ENCODE measurements around the gene PTP4A2. TPM values are rescaled to one million over a fixed set of nuclear protein-coding genes. Genes with fewer than 3 reads are reported as not detected.

PTP4A2 gene
- total and polyA plus RNA-seq, 2 of the 8 experiments (the other 6 are each of a cell fraction or from before 2014, with no cell fraction given): 87.4 to 214 TPM

- no peak for TF ChIP-seq CBX5 (IDR thresholded peaks at IDR 0.05; ENCODE audit: low read depth, low read length)
- TF ChIP-seq GABPA (IDR thresholded peaks at IDR 0.05; ENCODE audit: borderline replicate concordance, insufficient read depth, low read length): no peak
- TF ChIP-seq CHD1 (IDR thresholded peaks at IDR 0.05; ENCODE audit: low read depth, low read length): no peak
- no peak for TF ChIP-seq E2F6 (IDR thresholded peaks at IDR 0.05)
Measured at GRCh38 chr1:31891280-31891679, 46.9 kb downstream of the PTP4A2 start (continued).
